Mesendoderm (in vitro differentiated cells): Measurements from ENCODE around the gene PGGHG.

Source experiments
- DNase-seq: peaks from one replicate; pipeline ENCODE4 v3.0.0; 2013
- H2AK5ac ChIP-seq: 2 replicates; pipeline ENCODE4 v1.6.1; 2013; ENCODE audit warnings: low read length, inconsistent platforms
- H2BK120ac ChIP-seq: 2 replicates; pipeline ENCODE4 v1.6.1; 2013; ENCODE audit warnings: low read depth, mild to moderate bottlenecking, low read length, moderate library complexity, mixed read lengths
- H2BK15ac ChIP-seq: replicated peaks from 2 replicates; pipeline ENCODE4 v1.6.1; 2013; ENCODE audit warnings: low read depth, mild to moderate bottlenecking, moderate library complexity
- H2BK5ac ChIP-seq: 2 replicates; pipeline ENCODE4 v1.6.1; 2013; ENCODE audit warnings: low read length, inconsistent platforms
- H3K18ac ChIP-seq: 2 replicates; pipeline ENCODE4 v1.6.1; 2013; ENCODE audit warnings: mild to moderate bottlenecking, low read length, mixed read lengths
- H3K23ac ChIP-seq: one replicate; pipeline ENCODE4 v1.6.1; 2013; ENCODE audit warnings: low read length
- H3K27ac ChIP-seq: 2 replicates; pipeline ENCODE4 v1.5.1; 2013; ENCODE audit warnings: low read depth, mild to moderate bottlenecking, inconsistent platforms, low read length, moderate library complexity
- H3K27me3 ChIP-seq: 2 replicates; pipeline ENCODE4 v1.6.1; 2013; ENCODE audit warnings: low read length, control low read depth, mild to moderate bottlenecking, inconsistent platforms; ENCODE audit not compliant: insufficient read depth, poor library complexity
- H3K36me3 ChIP-seq: 2 replicates; pipeline ENCODE4 v1.6.1; 2013; ENCODE audit warnings: low read length, inconsistent platforms; ENCODE audit not compliant: control insufficient read depth, insufficient read depth
- H3K4ac ChIP-seq: one replicate; pipeline ENCODE4 v1.6.1; 2013; ENCODE audit warnings: low read depth, mild to moderate bottlenecking, low read length, moderate library complexity
- H3K4me1 ChIP-seq: 2 replicates; pipeline ENCODE4 v1.6.1; 2013; ENCODE audit warnings: low read depth, low read length, inconsistent platforms; ENCODE audit not compliant: control insufficient read depth
- H3K4me2 ChIP-seq: 2 replicates; pipeline ENCODE4 v1.6.1; 2013; ENCODE audit warnings: low read length
- H3K4me3 ChIP-seq: 2 replicates; pipeline ENCODE4 v1.5.1; 2013; ENCODE audit warnings: mild to moderate bottlenecking, low read length
- H3K56ac ChIP-seq: one replicate; pipeline ENCODE4 v1.6.1; 2013; ENCODE audit warnings: low read length
- H3K79me1 ChIP-seq: 2 replicates; pipeline ENCODE4 v1.6.1; 2013; ENCODE audit warnings: low read length, inconsistent platforms
- H3K79me2 ChIP-seq: 2 replicates; pipeline ENCODE4 v1.6.1; 2013; ENCODE audit warnings: mild to moderate bottlenecking, low read length; ENCODE audit not compliant: control insufficient read depth, insufficient read depth
- H3K9ac ChIP-seq: 2 replicates; pipeline ENCODE4 v1.6.1; 2013; ENCODE audit warnings: low read length, inconsistent platforms
- H4K5ac ChIP-seq: one replicate; pipeline ENCODE4 v1.6.1; 2013; ENCODE audit warnings: low read length
- H4K8ac ChIP-seq: one replicate; pipeline ENCODE4 v1.6.1; 2013; ENCODE audit warnings: low read depth, mild to moderate bottlenecking, control low read depth, low read length, moderate library complexity
- WGBS: extraction: QIAGEN DNeasy Blood & Tissue Kit; methylation state at CpG from one replicate; pipeline ENCODE4 v1.1.7; 2013; ENCODE audit warnings: low lambda C conversion rate, missing lambda C conversion rate; ENCODE audit not compliant: insufficient coverage; ENCODE audit errors: extremely low coverage; 5-methylcytosine and 5-hydroxymethylcytosine counted together

Gene PGGHG

GRCh38 chr11:255176-255575 lies 33.8 kb upstream of the PGGHG start:
- H3K27me3 ChIP-seq: no peaks in the 10 kb centered on the region

GRCh38 chr11:255816-256215 lies 33.1 kb upstream of the PGGHG start:
- Histone ChIP-seq H3K27ac (no peak overlapping the region), H3K9ac (no peak overlapping the region), H3K4ac (no peak overlapping the region), H3K4me3 (no peak overlapping the region), H4K5ac (no peak overlapping the region), H3K27me3 (no peaks in the 10 kb centered on the region), H3K4me2 (no peak overlapping the region), H2AK5ac (no peak overlapping the region), H3K23ac (no peak overlapping the region), H3K79me2 (no peaks in the 10 kb centered on the region), H3K56ac (no peak overlapping the region), H2BK120ac (no peak overlapping the region), H3K4me1 (no peaks in the 10 kb centered on the region), H2BK15ac (no peak overlapping the region), H3K36me3 (peaks cover 3% of the 10 kb centered on the region), H3K79me1 (no peaks in the 10 kb centered on the region), H3K18ac (no peak overlapping the region), H4K8ac (no peak overlapping the region), H2BK5ac (no peak overlapping the region)
- WGBS: no CpG with 5 or more reads among the region's 2 CpGs
- no peak for DNase-seq

More at GRCh38 chr11:255176-255575, 33.8 kb upstream of the PGGHG start:
- Histone ChIP-seq H3K4me3 (no peak overlapping the region), H2BK15ac (no peak overlapping the region), H2AK5ac (no peak overlapping the region), H2BK5ac (no peak overlapping the region), H3K18ac (no peak overlapping the region), H3K79me1 (no peaks in the 10 kb centered on the region), H3K9ac (no peak overlapping the region), H4K5ac (no peak overlapping the region), H3K79me2 (no peaks in the 10 kb centered on the region), H3K4me1 (no peaks in the 10 kb centered on the region), H3K4ac (no peak overlapping the region), H3K23ac (no peak overlapping the region), H4K8ac (no peak overlapping the region), H2BK120ac (no peak overlapping the region), H3K36me3 (peaks cover 3% of the 10 kb centered on the region), H3K56ac (no peak overlapping the region), H3K27ac (no peak overlapping the region), H3K4me2 (no peak overlapping the region)
- no peak for DNase-seq
- WGBS: no CpG with 5 or more reads among the region's 3 CpGs

GRCh38 chr11:256952-257737 lies 31.8 kb upstream of the PGGHG start:
- no peaks in the 10 kb centered on the region for H3K4me1 ChIP-seq
- no peak overlapping the region for H3K56ac ChIP-seq
- no peaks in the 10 kb centered on the region for H3K79me2 ChIP-seq
- no peaks in the 10 kb centered on the region for H3K79me1 ChIP-seq
- no peak overlapping the region for H3K9ac ChIP-seq
- H2BK120ac ChIP-seq: no peak overlapping the region
- no peak overlapping the region for H3K4me3 ChIP-seq
- H2BK5ac ChIP-seq: no peak overlapping the region
- H3K27me3 ChIP-seq: no peaks in the 10 kb centered on the region
- H3K4me2 ChIP-seq: no peak overlapping the region
- no peak overlapping the region for H2BK15ac ChIP-seq
- no peak overlapping the region for H3K4ac ChIP-seq
- no peak overlapping the region for H4K5ac ChIP-seq
- WGBS: no CpG with 5 or more reads among the region's 14 CpGs
- no peak overlapping the region for H3K27ac ChIP-seq
- no peak overlapping the region for H3K23ac ChIP-seq
- no peak overlapping the region for H3K18ac ChIP-seq
- H4K8ac ChIP-seq: no peak overlapping the region
- no peaks in the 10 kb centered on the region for H3K36me3 ChIP-seq
- no peak overlapping the region for H2AK5ac ChIP-seq
- DNase-seq: no peak

GRCh38 chr11:257766-258493 lies 31.0 kb upstream of the PGGHG start:
- no peak for DNase-seq
- WGBS: no CpG with 5 or more reads among the region's 15 CpGs
- no peaks in the 10 kb centered on the region for H3K36me3 ChIP-seq
- no peak overlapping the region for H2BK15ac ChIP-seq
- H3K56ac ChIP-seq: no peak overlapping the region
- H4K8ac ChIP-seq: no peak overlapping the region
- no peak overlapping the region for H3K27ac ChIP-seq
- H3K4me3 ChIP-seq: no peak overlapping the region
- H3K27me3 ChIP-seq: no peaks in the 10 kb centered on the region
- no peaks in the 10 kb centered on the region for H3K4me1 ChIP-seq
- H3K79me1 ChIP-seq: no peaks in the 10 kb centered on the region
- H3K9ac ChIP-seq: no peak overlapping the region
- H2BK120ac ChIP-seq: no peak overlapping the region
- H2AK5ac ChIP-seq: no peak overlapping the region
- H3K23ac ChIP-seq: no peak overlapping the region
- no peaks in the 10 kb centered on the region for H3K79me2 ChIP-seq
- no peak overlapping the region for H4K5ac ChIP-seq
- no peak overlapping the region for H3K4me2 ChIP-seq
- H2BK5ac ChIP-seq: no peak overlapping the region
- H3K4ac ChIP-seq: no peak overlapping the region
- H3K18ac ChIP-seq: no peak overlapping the region

GRCh38 chr11:259413-259812 lies 29.5 kb upstream of the PGGHG start:
- no peak for DNase-seq
- no peak overlapping the region for H3K23ac ChIP-seq
- no peak overlapping the region for H3K4ac ChIP-seq
- H3K4me3 ChIP-seq: no peak overlapping the region
- no peaks in the 10 kb centered on the region for H3K36me3 ChIP-seq
- no CpG with 5 or more reads among the region's 10 CpGs for WGBS
- H3K18ac ChIP-seq: no peak overlapping the region
- no peak overlapping the region for H3K4me2 ChIP-seq
- no peaks in the 10 kb centered on the region for H3K4me1 ChIP-seq
- no peak overlapping the region for H2BK5ac ChIP-seq
- no peak overlapping the region for H2BK15ac ChIP-seq
- H2BK120ac ChIP-seq: no peak overlapping the region
- no peaks in the 10 kb centered on the region for H3K79me1 ChIP-seq
- no peak overlapping the region for H3K27ac ChIP-seq
- no peak overlapping the region for H3K56ac ChIP-seq
- H3K27me3 ChIP-seq: no peaks in the 10 kb centered on the region
- H3K79me2 ChIP-seq: no peaks in the 10 kb centered on the region
- H3K9ac ChIP-seq: no peak overlapping the region
- H2AK5ac ChIP-seq: no peak overlapping the region
- no peak overlapping the region for H4K8ac ChIP-seq
- no peak overlapping the region for H4K5ac ChIP-seq
